Measurements from ENCODE around the gene VPS35L. TPM values are rescaled to one million over a fixed set of nuclear protein-coding genes. Genes with fewer than 3 reads are reported as not detected.

VPS35L gene
- total and polyA plus RNA-seq, 2 experiments from 2014 or later: 48.0 to 54.6 TPM

DNA sequence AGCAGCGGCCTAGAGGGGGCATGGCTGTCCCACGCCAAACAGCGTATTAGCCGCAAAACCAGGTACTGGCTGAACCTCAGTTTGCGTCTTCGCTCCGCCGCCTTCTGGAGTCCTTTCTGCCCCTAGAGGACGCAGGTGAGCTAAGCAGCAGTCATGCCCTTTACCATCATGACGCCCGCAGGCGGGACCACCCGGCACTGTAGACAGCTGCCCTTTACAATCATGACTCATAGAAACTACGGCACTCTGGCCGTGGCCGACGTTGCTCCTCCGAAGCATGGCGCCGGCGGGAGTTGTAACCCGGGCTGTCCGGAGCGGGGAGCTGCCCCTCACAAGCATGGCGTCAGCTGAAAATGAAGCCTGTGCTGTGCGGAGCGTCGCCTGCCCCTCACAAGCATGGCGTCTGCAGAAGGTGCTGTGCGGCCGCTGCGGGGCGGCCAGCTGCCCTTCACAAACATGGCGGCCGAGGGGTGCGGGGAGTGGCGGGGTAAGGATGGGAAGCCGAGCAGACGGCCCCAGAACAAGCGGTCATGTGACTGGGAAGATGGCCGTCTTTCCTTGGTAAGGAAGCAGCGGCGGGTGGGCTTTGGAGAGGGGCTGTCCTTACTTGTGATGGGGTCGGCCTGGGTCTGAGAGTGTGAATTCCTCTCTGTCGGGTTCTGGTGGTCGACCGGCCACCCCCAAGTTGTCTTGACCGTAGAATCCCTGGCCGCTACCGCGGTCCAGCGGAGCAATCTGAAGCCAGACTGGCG is at the start of gene VPS35L (continued):
- TF ChIP-seq, protein P1, sequence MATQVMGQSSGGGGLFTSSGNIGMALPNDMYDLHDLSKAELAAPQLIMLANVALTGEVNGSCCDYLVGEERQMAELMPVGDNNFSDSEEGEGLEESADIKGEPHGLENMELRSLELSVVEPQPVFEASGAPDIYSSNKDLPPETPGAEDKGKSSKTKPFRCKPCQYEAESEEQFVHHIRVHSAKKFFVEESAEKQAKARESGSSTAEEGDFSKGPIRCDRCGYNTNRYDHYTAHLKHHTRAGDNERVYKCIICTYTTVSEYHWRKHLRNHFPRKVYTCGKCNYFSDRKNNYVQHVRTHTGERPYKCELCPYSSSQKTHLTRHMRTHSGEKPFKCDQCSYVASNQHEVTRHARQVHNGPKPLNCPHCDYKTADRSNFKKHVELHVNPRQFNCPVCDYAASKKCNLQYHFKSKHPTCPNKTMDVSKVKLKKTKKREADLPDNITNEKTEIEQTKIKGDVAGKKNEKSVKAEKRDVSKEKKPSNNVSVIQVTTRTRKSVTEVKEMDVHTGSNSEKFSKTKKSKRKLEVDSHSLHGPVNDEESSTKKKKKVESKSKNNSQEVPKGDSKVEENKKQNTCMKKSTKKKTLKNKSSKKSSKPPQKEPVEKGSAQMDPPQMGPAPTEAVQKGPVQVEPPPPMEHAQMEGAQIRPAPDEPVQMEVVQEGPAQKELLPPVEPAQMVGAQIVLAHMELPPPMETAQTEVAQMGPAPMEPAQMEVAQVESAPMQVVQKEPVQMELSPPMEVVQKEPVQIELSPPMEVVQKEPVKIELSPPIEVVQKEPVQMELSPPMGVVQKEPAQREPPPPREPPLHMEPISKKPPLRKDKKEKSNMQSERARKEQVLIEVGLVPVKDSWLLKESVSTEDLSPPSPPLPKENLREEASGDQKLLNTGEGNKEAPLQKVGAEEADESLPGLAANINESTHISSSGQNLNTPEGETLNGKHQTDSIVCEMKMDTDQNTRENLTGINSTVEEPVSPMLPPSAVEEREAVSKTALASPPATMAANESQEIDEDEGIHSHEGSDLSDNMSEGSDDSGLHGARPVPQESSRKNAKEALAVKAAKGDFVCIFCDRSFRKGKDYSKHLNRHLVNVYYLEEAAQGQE (IDR thresholded peaks at IDR 0.05; ENCODE audit: unreplicated experiment): no peak

DNA sequence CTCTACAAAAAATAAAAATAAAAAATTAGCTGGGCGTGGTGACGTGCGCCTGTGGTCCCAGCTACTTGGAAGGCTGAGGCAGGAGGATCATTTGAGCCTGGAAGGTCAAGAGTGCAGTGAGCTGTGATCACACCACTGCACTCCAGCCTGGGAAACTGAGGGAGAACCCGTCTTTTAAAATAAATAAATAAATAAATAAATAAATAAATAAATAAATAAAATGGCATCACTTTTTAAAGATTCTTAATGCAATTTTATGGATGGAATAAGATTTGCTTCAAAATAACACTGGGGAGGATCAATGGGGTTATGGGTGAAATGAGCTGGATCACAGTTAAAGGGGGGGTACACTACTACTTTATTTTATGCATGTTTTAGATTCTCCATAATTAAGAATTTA is 48.5 kb upstream of the VPS35L start:
- Histone ChIP-seq H3K27me3 (ENCODE audit: insufficient read depth) (no peaks in the 10 kb centered on the region), H2AFZ (no peak overlapping the region), H3K4me2 (no peak overlapping the region), H3K4me1 (ENCODE audit: insufficient read depth) (no peaks in the 10 kb centered on the region), H3K4me3 (no peak overlapping the region), H3K27ac (ENCODE audit: low read depth) (no peak overlapping the region), H3F3A (replicated peaks; ENCODE audit: low read depth) (no peaks in the 10 kb centered on the region), H3K9me2 (ENCODE audit: insufficient read depth) (no peaks in the 10 kb centered on the region), H3K79me2 (replicated peaks; ENCODE audit: insufficient read depth) (0 out of 2 replicates have a peak, but pooled peaks cover 4% of the 10 kb centered on the region), H4K20me1 (replicated peaks; ENCODE audit: insufficient read depth) (no peaks in the 10 kb centered on the region; the same call in none of the 2 replicates), H3K36me3 (ENCODE audit: insufficient read depth) (peaks cover 17% of the 10 kb centered on the region)
- H3K4me3 Mint-ChIP-seq: no peak overlapping the region
- H3K9me3 Mint-ChIP-seq: no peaks in the 10 kb centered on the region
- no peaks in the 10 kb centered on the region for H3K27me3 Mint-ChIP-seq (ENCODE audit: insufficient read depth, low read depth, poor library complexity)
- no peak overlapping the region for H3K27ac Mint-ChIP-seq
- peaks cover 70% of the 10 kb centered on the region for H3K36me3 Mint-ChIP-seq (ENCODE audit: low read depth)
- DNase-seq (ENCODE audit: low spot score) (no peak), ATAC-seq (no peak)
- TF ChIP-seq, protein P2, sequence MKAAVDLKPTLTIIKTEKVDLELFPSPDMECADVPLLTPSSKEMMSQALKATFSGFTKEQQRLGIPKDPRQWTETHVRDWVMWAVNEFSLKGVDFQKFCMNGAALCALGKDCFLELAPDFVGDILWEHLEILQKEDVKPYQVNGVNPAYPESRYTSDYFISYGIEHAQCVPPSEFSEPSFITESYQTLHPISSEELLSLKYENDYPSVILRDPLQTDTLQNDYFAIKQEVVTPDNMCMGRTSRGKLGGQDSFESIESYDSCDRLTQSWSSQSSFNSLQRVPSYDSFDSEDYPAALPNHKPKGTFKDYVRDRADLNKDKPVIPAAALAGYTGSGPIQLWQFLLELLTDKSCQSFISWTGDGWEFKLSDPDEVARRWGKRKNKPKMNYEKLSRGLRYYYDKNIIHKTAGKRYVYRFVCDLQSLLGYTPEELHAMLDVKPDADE (IDR thresholded peaks at IDR 0.05): no peak
- no peak for TF ChIP-seq STAT1 (IDR thresholded peaks at IDR 0.05; ENCODE audit: unreplicated experiment)
- TF ChIP-seq, protein P3, sequence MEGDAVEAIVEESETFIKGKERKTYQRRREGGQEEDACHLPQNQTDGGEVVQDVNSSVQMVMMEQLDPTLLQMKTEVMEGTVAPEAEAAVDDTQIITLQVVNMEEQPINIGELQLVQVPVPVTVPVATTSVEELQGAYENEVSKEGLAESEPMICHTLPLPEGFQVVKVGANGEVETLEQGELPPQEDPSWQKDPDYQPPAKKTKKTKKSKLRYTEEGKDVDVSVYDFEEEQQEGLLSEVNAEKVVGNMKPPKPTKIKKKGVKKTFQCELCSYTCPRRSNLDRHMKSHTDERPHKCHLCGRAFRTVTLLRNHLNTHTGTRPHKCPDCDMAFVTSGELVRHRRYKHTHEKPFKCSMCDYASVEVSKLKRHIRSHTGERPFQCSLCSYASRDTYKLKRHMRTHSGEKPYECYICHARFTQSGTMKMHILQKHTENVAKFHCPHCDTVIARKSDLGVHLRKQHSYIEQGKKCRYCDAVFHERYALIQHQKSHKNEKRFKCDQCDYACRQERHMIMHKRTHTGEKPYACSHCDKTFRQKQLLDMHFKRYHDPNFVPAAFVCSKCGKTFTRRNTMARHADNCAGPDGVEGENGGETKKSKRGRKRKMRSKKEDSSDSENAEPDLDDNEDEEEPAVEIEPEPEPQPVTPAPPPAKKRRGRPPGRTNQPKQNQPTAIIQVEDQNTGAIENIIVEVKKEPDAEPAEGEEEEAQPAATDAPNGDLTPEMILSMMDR (conservative IDR thresholded peaks at IDR 0.05; ENCODE audit: low read depth in 2 of 2): no peak
- no peaks in the 10 kb centered on the region for H3K4me1 Mint-ChIP-seq

- H4K20me1 ChIP-seq (replicated peaks; ENCODE audit: insufficient read depth): no peaks in the 10 kb centered on the region; the same call in none of the 2 replicates
- peaks cover 8% of the 10 kb centered on the region; the same call in 1 of the 2 replicates for H3K79me2 ChIP-seq (replicated peaks; ENCODE audit: insufficient read depth)
- no peaks in the 10 kb centered on the region for H3K4me1 ChIP-seq (ENCODE audit: insufficient read depth)
- no peak for TF ChIP-seq NANOG (IDR thresholded peaks at IDR 0.05; ENCODE audit: borderline replicate concordance)
- peaks cover 11% of the 10 kb centered on the region for H3K36me3 ChIP-seq (ENCODE audit: insufficient read depth)
- no peak overlapping the region for H3K27ac ChIP-seq (ENCODE audit: low read depth)
- no peak overlapping the region for H3K4me2 ChIP-seq
- no peak overlapping the region for H3K27ac Mint-ChIP-seq
- no peaks in the 10 kb centered on the region for H3K4me1 Mint-ChIP-seq
- H3K9me2 ChIP-seq (ENCODE audit: insufficient read depth): no peaks in the 10 kb centered on the region
- H3K4me3 Mint-ChIP-seq: no peak overlapping the region
- no peaks in the 10 kb centered on the region; the same call in 2 of the 3 replicates for H3K9me3 Mint-ChIP-seq
- H3K27me3 ChIP-seq (ENCODE audit: insufficient read depth): no peaks in the 10 kb centered on the region
- DNase-seq (ENCODE audit: low spot score): no peak
- no peak for ATAC-seq
- H3F3A ChIP-seq (replicated peaks; ENCODE audit: low read depth): no peaks in the 10 kb centered on the region
- H2AFZ ChIP-seq: no peak overlapping the region
- H3K27me3 Mint-ChIP-seq (ENCODE audit: insufficient read depth, low read depth, poor library complexity): no peaks in the 10 kb centered on the region
- peaks cover 69% of the 10 kb centered on the region for H3K36me3 Mint-ChIP-seq (ENCODE audit: low read depth)
- H3K4me3 ChIP-seq: no peak overlapping the region
Observed at GRCh38 chr16:19507867-19508266, 47.6 kb upstream of the VPS35L start.
